DMS79 treated with DMSO at 0.1 percent for 48 hours (cell line): ENCODE results near the gene KLHL36.
"Not testable (repeated sequence)": the region's sequence is repeated elsewhere in the genome, so short reads cannot be mapped to it uniquely, and the experiment has no call there.

ENCODE experiments used
- DNase-seq: peaks from one replicate; lab custom pipeline; 2025; lab: John Stamatoyannopoulos, UW

The KLHL36 gene

DNA sequence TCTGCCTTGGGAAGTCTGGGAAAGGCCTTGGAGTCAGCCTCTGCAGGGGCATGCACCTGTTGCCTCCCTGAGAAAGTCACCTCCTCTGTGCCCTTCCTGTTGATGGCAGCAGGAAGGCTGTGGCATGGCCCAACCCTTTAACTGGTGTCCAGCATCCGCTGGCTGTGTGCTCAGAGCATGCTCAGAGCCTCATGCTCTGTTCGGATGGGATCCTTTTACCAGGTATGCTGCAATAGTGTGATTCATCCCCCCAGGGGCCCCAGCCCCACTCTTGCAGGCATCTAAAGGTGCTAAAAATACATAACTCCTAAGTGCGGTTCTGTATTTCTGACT is 24.9 kb downstream of the KLHL36 start:
- no peak for DNase-seq

DNA sequence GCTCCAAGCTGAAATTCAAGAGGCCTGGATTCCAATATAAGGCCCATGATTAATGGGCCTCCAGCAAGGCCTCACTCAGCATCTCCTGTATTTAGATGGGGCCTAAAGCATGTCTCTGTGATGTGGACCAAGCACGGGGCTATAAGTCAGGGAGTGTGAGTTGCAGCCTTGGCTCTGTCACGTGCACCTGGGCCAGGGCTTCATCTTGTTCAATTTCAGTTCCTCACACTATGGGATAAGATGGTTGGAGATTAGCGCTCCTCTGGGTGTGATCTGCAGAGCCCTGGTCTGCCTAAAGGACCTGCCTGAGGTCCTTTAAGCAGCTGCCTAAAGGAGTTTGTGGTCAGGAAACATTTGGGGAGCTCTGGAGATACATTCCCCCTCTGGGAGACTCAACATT is 25.2 kb downstream of the KLHL36 start:
- DNase-seq = no peak

DNA sequence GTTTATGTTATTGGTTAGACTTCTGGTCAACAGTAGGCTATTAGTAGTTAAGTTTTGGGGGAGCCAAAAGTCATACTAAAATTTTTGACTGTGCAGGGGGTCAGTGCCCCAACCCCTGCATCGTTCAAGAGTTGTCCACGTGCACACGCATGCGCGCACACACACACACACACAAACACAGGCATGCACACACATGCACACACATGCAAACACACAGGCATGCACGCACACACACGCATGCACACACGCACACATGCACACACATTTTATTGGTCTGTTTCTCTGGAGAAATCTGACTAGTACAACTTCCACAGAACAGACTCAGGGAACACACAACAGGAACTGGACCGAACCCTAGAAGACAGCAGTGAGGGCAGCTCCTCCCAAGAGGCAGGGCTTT is 27.1 kb downstream of the KLHL36 start:
- DNase-seq = no peak

GRCh38 chr16:84675884-84676283 is 27.6 kb downstream of the KLHL36 start:
- no peak for DNase-seq

GRCh38 chr16:84677017-84677803 is 28.9 kb downstream of the KLHL36 start:
- no peak for DNase-seq

DNA sequence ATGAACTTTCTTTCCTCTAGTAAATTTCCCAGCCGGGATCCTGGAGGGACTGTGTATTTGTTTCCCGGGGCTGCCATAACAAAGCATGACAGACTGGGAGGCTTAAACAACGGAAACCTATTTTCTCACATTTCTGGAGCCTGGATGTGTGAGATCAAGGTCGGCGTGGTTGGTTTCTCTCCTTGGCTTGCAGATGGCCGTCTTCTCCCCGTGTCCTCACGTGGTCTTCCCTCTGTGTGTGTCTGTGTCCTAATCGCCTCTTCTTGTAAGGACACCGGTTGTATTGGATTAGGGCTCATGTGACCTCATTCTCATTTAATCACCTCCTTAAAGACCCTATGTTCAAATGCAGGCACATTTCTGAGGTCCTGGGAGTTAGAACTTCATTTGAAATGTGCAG is 29.5 kb downstream of the KLHL36 start:
- DNase-seq = no peak

DNA sequence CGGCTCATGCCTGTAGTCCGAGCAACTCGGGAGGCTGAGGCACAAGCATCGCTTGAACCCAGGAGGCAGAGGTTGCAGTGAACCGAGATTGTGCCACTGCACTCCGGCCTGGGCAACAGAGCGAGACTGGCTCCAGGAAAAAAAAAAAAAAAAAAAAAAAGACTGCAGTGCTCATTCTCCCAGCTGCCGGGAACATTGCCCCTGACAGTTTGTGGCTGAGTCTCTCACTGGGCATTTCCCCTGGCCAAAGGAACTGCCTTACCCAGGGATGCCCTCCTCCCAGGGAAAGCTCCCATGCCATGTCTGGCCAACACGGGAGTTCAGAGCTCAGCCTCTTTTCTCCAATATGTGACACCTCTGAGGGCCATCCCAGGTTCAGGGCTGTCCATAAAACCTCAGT is 30.2 kb downstream of the KLHL36 start:
- DNase-seq = no peak

- no peak for DNase-seq
Observed at GRCh38 chr16:84680165-84680842, 32.0 kb downstream of the KLHL36 start.

DNA sequence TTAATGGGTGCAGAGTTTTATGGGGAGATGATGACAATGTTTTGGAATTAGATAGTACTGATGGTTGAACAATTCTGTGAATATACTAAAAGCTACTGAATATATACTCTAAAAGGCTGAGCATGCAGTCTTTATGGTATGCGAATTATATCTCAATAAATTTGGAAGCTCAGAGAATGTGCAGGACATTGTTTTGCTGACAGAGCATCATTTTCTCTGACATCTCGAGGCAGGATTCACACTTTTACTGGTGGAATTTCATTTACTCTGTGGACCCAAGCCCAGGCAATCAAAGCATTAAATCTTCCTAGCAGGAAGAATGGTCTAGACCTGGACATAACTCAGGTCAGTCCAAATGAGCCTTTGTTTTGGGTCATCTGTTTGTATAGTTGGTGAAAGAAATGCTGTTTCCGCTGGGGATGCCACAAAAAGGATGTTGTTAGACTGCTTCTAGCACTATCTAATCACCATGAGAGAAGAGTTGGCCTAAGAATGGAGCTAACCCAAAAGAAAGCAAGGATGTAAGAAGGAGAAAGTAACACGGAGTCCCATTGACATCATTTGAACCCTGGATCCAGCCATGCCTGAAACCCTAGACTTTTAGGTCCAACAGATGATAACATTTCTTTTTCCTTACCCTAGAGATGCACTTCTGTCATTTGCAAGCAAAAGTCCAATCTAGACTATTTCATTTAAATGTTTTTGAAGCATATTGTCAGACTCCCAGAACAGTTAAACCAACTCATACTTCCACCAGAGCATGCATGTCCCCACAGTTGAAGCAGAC is 32.7 kb downstream of the KLHL36 start:
- DNase-seq = no peak

DNA sequence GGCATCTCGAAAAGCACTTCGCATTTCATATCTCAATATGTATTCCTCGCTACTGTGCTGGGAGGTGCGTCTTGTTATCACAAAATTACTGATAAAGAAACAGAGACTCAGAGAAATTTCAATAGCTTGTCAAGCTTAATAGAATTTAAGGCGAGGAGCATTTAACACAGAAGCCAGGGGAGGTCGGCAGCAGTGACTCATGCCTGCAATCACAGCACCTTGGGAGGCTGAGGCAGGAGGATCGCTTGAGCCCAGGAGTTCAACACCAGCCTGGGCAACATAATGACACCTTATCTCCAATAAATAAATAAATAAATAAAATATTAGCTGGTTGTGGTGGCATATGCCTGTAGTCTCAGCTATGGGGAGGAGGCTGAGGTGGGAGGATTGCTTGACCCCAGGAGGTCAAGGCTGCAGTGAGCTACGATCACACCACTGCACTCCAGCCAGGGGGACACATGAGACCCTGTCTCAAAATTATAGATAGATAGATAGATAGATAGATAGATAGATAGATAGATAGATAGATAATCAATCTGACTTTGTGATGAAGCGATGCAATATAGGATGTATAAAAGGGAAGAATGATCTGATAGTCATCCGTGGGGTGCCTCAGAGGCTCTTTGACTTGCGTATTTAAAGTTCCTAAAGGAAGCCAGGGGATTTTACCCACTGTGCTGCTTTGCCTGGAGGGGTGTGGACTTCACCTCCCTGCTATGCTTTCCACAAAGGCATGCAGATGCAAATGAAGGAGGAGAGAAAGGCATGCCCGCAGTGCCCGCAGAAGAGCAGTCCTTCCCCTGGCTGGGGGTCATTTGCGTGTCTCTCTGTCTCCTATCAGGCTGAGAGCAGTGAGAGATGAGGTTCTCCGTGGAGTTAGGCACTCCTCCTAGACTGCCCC is 35.6 kb downstream of the KLHL36 start:
- DNase-seq = no peak

DNA sequence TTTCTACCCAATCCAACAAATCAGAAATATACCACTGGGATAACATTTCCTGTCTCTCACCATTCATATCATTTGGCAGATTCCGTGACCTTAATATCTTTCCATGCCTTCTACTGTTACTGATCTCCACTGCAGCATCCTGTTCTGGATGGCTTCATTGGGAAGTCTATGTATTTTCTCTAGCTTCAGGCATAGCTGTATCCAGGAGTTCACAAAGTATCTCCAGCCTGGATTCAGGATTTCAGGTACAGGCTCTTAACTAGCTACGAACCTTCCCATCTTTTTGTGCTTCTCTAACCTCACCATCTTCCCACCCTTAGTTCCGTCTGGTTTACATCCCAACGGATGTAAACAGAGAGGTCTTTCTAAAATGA is 36.3 kb downstream of the KLHL36 start:
- DNase-seq = no peak

- DNase-seq = no peak
Observed at GRCh38 chr16:84685210-84685609, 36.9 kb downstream of the KLHL36 start.

GRCh38 chr16:84686707-84687298 is 38.5 kb downstream of the KLHL36 start:
- DNase-seq = no peak

DNA sequence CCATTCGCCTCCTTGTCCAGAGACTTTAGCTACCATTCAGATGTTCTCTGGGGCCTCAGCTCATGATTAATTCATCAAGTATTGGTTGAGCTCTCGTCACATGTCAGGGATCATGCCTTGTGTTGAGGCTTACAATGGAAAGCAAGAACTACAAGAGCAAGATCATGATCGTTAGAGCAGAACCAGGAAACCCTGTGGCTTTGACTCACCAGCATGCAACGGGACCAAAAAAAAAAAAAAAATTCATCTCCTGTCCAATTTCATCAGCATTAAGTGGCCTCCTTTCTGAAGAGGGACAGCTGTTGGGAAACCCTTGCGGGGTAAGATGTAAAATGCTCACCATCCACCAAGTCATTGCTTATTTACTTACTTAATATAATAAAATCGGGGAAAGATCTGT is 39.4 kb downstream of the KLHL36 start:
- DNase-seq = peak; percentile 2

GRCh38 chr16:84688163-84688562 is 39.9 kb downstream of the KLHL36 start:
- not testable (repeated sequence) for DNase-seq

GRCh38 chr16:84689111-84689510 is 40.8 kb downstream of the KLHL36 start:
- DNase-seq = no peak

GRCh38 chr16:84690088-84690819 is 41.9 kb downstream of the KLHL36 start:
- DNase-seq = no peak

DNA sequence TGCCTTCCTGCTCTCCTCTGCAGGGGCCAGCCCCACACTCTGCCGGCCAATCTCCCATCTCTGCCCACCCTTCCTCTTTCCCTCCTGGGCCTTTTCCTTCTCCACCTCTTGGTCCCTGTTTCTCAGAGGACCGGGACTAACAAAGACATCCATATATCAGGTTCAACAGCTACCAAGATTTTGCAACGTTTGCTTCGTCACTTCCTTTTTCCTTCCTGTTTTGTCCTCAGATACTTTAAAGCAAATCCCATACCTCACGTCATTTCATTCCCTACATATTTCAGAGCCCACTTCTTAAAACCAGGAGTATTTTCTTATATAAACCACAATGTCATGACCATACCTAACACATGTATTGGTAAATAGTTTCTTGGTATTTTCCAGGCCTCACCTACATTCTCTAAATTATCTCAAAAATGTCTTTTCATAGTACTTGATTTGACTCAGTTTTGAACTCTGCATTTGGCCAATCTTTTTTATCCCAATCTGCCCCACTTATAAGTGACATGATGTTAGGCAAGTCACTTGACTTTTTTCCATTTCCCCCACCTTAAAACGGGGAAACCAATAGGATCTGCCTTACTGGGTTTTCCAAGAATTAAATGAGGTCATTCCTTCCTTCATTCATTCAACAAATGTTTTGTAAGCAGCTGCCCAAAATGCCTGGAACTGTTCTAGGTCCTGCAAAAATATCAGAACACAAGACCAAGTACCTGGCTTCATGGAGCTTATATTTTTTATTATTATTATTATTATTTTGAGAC is 44.3 kb downstream of the KLHL36 start:
- DNase-seq = no peak

GRCh38 chr16:84693869-84694268 is 45.6 kb downstream of the KLHL36 start:
- DNase-seq = not testable (repeated sequence)

DNA sequence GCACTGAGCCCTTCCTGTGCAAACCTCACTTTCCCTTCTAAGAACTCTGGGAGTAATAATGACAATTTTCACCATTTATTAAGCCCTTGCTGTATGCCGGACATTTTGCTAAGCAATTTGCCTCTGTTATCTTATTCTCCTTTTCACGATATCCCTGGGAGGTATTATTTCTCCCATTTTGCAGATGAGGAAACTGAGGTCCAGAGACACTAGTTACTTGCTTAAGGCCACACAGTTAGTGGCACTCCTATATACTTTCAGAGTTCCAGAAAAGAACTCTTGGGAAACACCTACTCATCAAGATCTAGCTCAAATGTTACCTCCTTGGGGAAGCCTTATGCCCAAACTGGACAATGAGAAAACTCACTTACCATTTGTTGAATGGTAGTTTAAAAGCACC is 46.7 kb downstream of the KLHL36 start:
- no peak for DNase-seq
